ENCODE measurements around the gene SH2D1B.

Gene SH2D1B

DNA sequence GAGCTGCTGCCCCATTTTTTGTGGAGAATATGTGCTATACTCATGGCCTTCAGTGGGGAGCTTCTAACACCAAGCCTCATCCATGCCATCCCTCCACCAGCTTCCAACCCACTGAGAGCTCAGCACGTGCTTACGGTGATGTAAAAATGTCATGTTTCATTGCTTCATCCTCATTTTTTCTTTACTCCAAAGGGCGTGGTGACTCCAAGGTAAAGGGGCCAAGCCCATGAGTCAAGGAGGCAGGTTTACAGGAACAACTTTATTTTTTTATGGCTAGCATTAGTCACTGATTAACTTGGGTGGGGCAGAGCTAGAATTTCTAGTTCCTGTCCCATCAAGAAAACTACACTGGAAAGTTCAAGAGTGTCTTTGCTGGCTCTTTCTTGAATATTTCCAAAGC lies 30.6 kb downstream of the SH2D1B start, which contains the start of gene C1orf226:
Gene C1orf226, plus strand, starts transcription at position 346 of the 400 bp plus-strand sequence. CDS start 174 bp downstream, outside the sequence.
- no peak for DNase-seq

DNA sequence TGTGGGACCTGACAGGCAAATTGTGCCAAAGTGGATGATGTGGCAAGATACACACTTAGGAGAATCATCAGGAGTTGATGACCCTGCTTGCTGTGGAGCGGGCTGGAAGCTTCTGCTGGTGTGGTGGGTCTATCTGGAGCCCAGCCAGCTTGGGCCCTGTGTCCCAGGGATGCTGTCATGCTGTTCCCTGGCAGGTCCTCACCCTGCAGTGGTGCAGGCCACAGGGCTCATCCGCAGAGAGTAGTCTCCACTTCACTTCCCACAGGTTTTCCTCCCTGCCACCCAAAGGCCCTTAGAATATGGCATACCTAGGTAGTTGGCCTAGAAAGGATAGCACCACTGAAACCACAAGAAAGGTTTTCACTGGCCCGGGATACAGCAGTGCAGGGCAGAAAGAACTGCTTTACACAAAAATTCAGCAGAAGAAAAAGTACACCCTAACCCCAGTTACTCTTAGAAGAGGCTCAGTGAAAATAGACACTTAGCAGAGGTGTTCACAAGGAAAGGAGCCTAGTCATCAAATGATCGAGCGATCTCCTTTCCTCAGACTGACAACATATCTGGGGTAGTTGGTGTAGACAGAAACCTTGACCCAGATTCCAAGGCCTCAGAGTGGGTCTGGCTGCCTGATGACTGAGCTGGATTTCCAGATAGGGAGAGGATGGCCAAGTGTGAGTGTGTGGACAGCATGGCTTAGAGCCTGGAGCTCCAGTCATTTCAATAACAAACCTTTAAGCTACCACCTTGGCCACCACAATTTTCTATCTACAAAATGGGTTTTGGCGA lies 31.7 kb downstream of the SH2D1B start:
- DNase-seq = no peak

DNA sequence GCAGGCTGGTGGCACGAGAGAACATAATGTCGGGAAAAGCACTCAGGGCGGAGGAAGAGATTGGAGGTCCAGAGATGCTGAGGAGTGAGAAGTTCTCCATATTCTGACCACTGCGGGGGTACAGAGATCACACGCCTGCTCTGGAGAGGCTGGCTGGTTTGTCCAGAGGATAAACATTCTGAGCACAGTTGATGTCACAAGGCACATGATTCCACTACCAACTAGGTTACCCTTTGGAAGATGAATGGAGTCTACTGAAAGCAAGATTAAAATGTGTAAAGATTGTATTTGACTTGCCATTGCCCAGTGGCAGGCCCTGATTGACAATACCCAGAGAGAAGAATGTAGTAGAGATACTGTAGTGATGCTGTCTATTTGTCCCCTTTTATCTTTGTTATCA lies 35.2 kb downstream of the SH2D1B start, which contains the start of gene SPATA46:
Gene SPATA46, minus strand, starts transcription at position 164 of the 400 bp plus-strand sequence. Its CDS starts 64 bp downstream, at position 100.
- no peak for DNase-seq

DNA sequence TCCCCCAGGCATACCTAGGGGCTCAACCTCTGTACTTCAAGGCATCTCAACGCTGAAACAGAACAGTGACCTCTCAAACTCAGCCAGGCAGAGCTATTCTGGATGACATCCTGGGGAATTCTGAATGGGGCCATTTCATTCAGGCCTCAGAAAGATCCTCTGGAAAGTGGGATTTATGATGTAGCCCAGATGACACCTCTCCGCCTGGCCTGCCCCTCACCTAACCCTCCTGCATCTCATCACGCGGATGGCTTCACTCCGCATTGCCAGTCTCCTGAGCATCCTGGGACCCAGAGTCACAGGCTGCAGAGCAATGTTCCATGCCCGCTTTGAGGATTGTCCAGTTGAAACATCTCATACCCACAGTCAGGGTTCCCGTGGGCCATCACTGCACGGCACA lies 36.5 kb downstream of the SH2D1B start:
- no peak for DNase-seq

DNA sequence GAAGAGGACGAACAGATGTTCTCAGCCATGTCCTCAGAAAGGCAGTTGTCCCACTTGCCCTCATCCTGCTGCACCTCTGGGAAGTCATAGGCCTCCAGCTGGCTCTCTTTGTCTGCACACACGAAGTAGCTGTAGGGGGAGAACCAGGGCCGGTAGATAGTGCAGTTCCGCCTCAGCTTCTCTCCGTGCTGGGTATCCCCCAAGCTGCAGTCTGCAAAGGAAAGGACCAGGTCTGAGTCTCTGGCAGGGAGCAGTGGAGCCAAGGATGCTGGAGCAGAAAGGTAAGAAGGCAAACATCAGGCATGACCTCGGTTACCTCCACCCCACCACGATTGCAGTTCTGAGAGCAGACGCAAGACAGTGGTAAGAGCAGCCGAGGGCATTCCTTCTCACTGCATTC lies 37.5 kb downstream of the SH2D1B start:
- DNase-seq = no peak

DNA sequence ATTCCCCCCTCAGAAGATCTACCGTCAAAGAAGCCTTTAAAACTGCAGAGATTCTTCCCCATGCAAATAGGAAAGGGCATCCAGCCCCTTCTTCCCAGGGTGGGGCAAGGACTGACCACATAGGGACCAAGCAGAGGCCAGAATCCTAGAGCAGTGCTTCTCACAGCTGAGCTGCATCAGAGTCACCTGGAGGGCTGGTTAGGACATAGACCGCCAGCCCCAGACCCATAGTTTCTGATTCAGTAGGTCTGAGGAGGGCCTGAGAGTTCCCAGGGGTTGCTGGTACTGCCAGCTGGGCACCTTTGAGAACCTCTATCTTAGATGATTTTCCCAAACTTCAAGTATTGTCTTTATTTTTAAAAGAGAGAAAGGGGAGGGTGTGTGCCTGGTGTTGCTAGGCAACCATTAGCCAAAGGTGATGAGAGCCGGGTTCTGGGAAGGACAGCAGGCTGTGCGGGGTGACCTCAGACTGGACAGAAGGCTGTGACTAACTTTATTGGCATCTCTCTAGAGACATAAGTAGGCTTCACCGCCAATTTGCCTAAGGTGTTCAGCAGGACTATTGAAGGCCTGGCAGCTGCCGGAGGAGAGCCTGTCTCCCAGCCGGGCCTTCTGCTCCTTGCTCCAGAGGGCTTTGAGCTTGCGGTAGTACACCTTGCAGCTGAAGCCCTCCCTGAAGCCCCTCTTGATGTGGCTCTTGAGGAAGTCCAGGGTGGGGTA lies 38.2 kb downstream of the SH2D1B start:
- no peak for DNase-seq

DNA sequence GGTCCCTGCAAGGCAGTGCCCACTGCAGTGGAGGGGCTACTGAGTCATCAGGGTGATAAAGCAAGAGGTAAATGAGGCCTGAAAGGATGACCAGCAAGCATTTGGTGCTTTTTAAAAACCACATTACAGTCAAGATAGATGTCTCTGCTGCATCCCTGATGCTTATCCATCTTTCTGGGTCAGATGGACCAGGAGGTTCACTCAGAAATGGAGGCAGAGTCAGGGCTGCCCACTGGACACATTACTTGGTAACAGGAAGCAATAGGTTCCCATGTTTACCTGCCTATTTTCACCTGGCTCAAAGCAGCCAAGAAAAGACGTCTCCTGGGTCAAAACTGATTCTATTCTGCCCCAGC lies 38.9 kb downstream of the SH2D1B start:
- no peak for DNase-seq

DNA sequence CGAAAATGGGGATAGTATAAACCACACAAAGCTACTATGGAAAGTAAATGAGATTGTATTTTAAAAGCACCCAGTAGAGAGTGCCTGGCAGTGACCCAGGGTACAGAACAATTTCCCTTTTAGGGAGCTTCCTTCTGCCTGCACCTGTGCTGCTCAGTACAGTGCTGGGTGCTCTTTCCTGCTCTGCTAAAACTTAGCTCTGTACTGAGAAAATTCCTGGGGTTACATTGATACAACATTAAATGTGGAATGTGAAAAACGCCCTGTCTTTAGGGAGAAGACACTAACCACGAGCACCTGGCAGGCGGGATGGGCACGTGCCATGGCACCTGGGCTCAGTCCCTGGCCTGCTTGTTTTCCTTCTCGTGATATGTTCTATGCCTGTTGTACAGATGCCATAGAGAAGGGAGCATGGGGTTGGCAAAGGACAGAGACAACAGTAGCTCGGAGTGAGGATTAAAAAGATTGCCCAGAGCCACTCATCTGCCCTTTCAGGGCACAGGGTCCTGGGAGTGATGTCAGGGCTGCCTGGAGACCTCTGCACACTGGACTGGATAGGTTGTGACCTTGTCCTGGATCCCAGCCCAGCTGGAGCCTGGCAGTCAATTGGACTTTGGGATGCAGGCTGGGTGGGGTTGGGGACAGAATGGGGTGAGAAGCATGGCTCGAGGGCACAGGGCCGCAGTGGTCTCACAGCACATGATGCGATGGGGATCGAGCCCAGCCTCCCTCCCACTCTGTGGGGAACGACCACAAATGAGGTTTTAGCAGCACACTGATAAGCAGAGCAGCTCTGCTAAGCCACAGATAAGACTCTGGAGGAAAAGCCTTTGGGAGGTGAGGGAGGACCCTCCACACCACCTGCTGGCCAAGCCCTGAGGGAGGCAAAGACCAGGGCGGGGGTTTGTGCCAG lies 39.5 kb downstream of the SH2D1B start:
- no peak for DNase-seq

DNA sequence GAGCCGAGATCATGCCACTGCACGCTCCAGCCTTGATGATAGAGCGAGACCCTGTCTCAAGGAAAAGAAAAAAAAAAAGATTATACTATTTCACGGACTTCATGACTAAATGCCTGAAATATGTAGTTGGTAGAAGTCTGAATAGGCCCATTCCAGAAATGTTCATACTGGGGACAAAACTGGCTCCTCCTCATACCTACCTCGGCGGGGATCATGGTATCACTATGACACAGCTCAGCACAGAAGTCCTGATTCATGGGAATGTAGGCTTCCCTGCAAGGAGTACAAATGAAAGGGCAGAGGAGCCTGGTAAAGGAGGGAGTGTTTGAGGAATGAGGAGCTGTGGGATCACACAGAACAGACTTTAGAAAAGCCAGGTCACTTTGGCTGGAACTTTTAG lies 40.3 kb downstream of the SH2D1B start:
- no peak for DNase-seq

DNA sequence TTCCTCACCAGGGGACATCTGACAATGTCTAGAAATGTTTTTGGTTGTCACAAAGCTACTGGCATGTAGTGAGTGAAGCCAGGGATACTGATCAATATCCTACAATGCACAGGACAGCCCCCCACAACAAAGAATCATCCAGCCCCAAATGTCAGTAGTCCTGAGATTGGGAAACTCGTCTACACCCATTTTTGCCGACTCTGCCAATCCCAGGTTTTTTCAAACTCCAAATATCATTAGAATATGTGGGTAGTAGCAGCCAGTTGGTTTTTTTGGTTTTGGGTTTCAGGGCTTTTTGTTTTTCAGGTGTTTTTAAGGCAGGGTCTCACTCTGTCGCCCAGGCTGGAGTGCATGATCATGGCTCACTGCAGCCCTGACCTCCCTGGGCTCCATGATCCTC lies 41.2 kb downstream of the SH2D1B start:
- no peak for DNase-seq

DNA sequence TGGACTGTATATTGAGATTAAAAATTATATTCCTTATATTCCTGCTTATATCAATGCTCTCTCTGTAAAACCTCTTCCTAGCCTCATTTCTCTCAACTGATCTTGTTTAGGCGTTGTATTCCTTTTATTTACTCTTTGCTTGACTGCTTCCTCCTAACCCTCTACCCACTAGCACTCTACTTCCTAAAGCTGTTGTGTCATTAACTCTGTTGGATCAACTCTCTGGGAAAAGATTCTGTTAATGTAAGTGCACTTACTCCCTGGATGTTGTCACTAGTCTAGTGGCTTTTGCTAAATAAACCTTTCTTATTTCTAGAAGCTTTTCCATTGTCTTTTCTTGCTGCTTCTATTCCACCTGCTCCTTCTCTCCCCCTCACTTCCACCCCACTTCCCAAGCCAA lies 41.8 kb downstream of the SH2D1B start:
- DNase-seq = no peak

DNA sequence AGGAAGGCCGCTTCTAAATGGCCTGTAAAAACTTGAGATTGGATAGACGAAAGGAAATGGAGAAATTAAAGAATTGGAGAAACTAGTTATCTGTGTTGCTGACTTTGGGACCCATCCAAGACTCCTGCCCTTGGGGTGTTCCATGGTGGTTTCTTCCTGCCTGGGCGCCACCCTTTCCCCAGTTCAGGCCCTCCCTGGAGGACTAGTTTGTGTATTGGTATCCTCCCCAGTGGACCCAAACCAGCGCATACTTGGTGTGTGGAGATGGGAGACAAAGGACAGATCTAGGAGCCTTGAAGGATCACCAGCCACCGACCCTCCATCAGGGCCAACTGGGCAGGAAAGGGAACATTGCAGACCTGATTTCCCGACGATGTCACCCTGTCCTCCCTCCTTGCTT lies 42.4 kb downstream of the SH2D1B start:
- DNase-seq = no peak

DNA sequence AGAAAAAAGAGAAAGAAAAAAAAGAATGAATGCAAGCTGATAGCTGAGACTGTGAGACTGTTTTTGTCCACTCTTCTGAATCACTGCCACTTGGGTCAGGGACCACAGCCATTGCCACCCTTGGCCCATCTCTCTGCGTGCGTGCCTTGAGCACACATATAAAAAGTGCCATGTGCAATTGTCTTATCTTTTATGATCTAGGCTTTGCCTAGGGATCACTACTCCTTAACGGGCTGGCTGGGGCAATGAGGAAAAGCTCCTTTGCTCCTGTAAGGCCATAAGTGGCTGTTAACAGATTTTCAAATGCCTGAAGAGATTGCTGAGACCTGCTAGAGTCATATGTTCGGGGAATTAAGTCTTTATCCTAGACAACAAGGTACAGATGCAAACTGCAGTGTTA lies 43.5 kb downstream of the SH2D1B start:
- DNase-seq = no peak

DNA sequence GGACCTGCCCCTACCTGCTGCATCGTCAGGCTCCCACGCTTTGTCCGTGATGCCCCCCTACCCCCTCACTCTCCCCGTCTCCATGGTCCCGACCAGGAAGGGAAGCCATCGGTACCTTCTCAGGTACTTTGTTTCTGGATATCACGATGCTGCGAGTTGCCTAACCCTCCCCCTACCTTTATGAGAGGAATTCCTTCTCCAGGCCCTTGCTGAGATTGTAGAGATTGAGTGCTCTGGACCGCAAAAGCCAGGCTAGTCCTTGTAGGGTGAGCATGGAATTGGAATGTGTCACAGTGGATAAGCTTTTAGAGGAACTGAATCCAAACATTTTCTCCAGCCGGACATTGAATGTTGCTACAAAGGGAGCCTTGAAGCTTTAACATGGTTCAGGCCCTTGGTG lies 44.2 kb downstream of the SH2D1B start:
- DNase-seq = no peak

DNA sequence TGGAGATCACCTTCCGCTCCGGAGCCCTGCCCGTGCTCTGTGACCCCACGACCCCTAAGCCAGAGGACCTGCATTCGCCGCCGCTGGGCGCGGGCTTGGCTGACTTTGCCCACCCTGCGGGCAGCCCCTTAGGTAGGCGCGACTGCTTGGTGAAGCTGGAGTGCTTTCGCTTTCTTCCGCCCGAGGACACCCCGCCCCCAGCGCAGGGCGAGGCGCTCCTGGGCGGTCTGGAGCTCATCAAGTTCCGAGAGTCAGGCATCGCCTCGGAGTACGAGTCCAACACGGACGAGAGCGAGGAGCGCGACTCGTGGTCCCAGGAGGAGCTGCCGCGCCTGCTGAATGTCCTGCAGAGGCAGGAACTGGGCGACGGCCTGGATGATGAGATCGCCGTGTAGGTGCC lies 44.9 kb downstream of the SH2D1B start:
- DNase-seq = no peak

DNA sequence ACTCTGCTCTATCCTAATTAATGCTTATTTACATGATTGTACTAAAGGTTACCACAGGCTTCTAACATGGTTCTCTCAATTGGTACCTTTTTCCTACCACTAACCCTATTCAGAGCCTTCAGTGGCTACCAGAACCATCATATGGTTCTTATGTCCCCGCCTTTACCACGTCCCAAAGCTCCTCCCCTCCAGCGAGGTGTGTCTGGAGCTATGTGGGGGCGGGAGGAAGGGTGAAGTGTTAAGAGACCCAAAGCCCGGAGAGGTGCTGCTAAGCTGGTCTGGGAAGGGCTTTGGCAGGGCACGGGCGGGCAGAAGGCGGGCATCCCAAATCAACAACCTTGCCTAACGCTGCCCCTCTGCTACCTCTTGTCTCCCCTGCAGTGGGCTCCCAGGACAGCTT lies 45.3 kb downstream of the SH2D1B start:
- no peak for DNase-seq

DNA sequence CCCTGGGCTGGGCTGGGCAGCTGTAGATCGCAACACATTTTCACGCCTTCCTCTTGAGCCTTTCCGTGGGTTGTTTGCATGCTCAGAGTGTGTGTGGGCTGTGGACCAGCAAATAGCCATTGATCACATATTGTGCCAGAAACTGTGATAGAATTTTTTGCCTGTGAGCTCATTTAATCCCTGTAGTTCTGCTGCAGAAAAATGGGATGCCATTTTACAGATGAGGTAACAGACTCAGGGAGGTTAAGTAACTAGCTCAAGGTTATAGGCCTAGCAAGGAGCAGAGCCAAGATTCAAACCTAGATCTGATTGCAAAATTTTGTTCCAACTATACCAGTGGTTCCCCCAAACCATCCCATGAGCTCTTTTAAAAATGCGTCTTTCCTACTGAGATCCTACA lies 45.8 kb downstream of the SH2D1B start:
- DNase-seq = no peak

DNA sequence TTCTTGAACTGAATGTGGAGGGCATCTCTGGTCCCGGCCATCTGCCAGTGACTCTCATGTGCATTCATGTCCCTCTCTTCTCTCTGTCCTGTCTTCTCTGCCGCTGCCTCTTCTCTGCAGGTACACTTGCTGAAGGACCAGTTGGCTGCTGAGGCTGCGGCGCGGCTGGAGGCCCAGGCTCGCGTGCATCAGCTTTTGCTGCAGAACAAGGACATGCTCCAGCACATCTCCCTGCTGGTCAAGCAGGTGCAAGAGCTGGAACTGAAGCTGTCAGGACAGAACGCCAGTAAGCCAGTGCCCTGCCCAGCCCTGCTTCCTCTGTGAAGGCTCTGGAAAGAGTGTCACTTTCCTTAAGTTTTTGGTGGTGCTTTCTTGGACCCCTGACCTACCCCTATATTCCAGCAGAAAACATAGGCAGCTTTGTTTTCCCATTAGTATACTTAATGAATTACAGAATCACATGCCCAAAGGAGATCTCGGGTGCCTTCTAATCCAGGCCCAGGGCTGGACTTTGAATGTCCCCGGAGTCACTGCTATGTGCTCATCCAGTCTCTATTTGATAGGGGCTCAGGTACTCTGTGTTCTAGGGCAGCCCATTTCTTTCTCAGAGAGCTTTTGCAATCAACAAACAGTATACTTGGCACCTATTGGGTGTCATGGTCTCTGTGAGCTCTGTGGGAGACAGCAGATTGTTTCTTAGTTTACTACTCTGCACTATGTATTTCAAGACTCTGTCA lies 46.5 kb downstream of the SH2D1B start:
- no peak for DNase-seq

DNA sequence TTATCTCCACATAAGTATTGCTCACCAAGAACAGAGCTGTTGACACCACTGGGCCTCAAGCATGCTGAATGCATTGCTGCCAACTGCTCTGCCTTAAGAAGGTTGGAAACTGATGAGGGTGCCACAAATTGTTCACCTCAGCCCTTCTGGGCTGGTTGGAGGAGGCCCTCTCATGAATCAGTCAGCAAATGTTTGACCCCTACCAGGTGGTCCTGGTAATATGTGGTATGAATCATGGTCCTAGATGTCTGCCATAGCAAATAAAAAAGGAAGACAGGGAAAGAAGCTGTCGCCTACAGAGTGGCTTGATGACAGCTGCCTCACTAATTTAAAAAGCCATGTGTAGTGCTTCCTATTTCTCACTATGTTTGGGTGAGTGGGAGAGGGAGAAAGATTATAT lies 47.4 kb downstream of the SH2D1B start:
- DNase-seq = no peak

DNA sequence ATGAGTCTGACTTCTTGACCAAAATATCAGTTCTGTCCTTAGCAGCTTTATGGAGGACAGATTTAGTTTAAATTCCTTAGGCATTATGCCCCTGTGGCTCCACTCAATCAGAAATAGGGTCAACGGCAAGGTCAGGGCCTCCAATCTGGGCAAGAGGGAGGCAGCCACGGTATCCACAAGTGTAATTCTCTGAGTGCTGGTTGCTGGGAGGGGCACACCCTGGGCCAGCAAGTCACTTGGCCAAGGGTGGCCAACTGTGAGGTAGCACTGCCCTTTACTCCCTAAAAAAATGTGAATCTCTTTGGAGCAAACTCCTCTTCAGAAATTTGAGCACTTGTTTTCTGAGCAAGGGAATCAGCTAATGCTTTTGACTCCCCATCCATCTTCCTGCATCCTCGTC lies 48.1 kb downstream of the SH2D1B start:
- no peak for DNase-seq

DNA sequence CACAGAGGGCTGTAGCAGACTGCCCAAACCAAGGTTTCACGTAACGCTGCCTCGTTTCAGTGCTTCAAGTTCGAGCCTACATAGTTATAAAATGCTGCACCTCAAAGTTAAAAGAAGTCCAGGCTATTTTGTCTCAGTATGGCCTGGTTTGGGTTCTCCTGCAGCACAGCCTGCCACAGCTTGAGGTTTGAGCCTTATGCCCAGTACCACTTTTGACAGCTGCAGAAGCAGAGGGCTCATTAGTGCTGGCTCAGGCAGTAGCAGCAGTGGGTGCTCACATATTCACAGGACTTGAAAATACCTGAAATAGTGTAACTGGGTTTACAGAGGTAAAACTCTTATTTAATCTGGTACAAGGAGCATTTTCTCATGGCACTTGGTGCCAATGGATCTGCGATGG lies 50.6 kb downstream of the SH2D1B start:
- no peak for DNase-seq

DNA sequence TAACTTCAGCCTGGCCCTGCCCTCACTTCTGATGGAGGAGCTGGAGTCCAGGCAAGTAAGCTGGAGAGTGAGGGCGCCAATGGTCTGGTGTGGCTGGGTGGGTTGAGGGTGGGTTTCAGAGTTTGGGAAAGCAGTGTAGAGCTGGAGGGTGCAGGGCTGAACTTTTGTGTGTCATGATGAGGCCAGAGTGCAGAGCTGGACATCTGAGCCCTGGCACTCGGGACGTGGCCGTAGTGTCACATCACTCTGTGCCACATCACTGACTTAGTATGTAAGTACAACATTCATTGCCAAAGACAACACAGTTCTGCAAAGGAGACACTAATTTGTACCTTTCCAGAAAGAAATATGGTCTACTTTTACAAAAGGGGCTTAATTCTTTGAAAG lies 51.1 kb downstream of the SH2D1B start:
- DNase-seq = no peak
